ENCODE data around the gene ABLIM2. TPM values are rescaled to one million over a fixed set of nuclear protein-coding genes. Genes with fewer than 3 reads are reported as not detected.

The ABLIM2 gene
- total RNA-seq, 2 experiments from 2014 or later, result 0.76 TPM; not detected in 1

GRCh38 chr4:8185295-8185694, 26.7 kb upstream of the ABLIM2 start:
- TF ChIP-seq CTCF (conservative IDR thresholded peaks at IDR 0.05; ENCODE audit: low read length) (no peak), EZH2phosphoT487 (IDR thresholded peaks at IDR 0.05; ENCODE audit: borderline replicate concordance, low read depth, low read length) (no peak)
- H3K27ac ChIP-seq (ENCODE audit: low read depth, low read length, poor library complexity, severe bottlenecking), result no peak overlapping the region
- H3K9me2 ChIP-seq (ENCODE audit: insufficient read depth, low read length), result no peaks in the 10 kb centered on the region
- no peaks in the 10 kb centered on the region for H4K20me1 ChIP-seq (ENCODE audit: insufficient read depth, low read length)
- H3K9me3 ChIP-seq (ENCODE audit: low read length), result no peaks in the 10 kb centered on the region
- H3K4me3 ChIP-seq (ENCODE audit: low read depth, low read length, poor library complexity, severe bottlenecking), result no peak overlapping the region
- H3K4me1 ChIP-seq (ENCODE audit: insufficient read depth, low read length, poor library complexity, severe bottlenecking), result no peaks in the 10 kb centered on the region
- H3K36me3 ChIP-seq (ENCODE audit: insufficient read depth, low read length), result no peaks in the 10 kb centered on the region
- no peak for DNase-seq (ENCODE audit: low spot score)
- no peak overlapping the region for H3K4me2 ChIP-seq (ENCODE audit: low read length)
- ChIA-PET POLR2A (no interaction called here), CTCF (ENCODE audit: unreplicated experiment) (no interaction called here)
- intact Hi-C loops (cut with micrococcal nuclease; ENCODE audit: unreplicated experiment), result no loop called here
- no peaks in the 10 kb centered on the region for H3K79me2 ChIP-seq (ENCODE audit: insufficient read depth, low read depth, low read length)
- no TSS peak for BruUV-seq (replicated peaks)
- no peak overlapping the region for H2AFZ ChIP-seq (ENCODE audit: low read length)

DNA sequence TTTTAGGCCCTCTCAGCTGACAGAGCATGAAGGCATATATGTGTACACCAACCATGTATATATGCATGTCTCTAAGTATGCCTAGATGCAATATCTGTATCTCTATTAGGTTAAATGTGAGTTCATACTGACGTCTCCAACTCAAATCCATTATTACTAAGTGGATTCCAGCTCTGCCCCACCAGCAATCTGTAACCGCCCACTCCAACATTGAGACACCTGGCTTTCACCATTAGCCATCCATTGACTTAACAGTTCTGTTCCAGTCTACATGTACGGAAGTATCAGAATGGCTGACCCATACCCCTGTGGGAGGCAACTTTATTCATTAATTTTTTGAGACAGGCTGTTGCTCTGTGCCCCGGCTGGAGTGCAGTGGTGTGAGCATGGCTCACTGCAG, 25.4 kb upstream of the ABLIM2 start:
- POLR2A ChIA-PET, result no interaction called here
- Histone ChIP-seq H3K36me3 (ENCODE audit: insufficient read depth, low read length) (no peaks in the 10 kb centered on the region), H3K79me2 (ENCODE audit: insufficient read depth, low read depth, low read length) (no peaks in the 10 kb centered on the region), H3K9me2 (ENCODE audit: insufficient read depth, low read length) (no peaks in the 10 kb centered on the region), H3K4me3 (ENCODE audit: low read depth, low read length, poor library complexity, severe bottlenecking) (no peak overlapping the region), H4K20me1 (ENCODE audit: insufficient read depth, low read length) (no peaks in the 10 kb centered on the region), H2AFZ (ENCODE audit: low read length) (no peak overlapping the region), H3K4me1 (ENCODE audit: insufficient read depth, low read length, poor library complexity, severe bottlenecking) (no peaks in the 10 kb centered on the region), H3K27ac (ENCODE audit: low read depth, low read length, poor library complexity, severe bottlenecking) (no peak overlapping the region), H3K9me3 (ENCODE audit: low read length) (no peaks in the 10 kb centered on the region), H3K4me2 (ENCODE audit: low read length) (no peak overlapping the region)
- no peak for DNase-seq (ENCODE audit: low spot score)
- BruUV-seq (replicated peaks), result no TSS peak
- intact Hi-C loops (cut with micrococcal nuclease; ENCODE audit: unreplicated experiment), result no loop called here
- TF ChIP-seq EZH2phosphoT487 (IDR thresholded peaks at IDR 0.05; ENCODE audit: borderline replicate concordance, low read depth, low read length) (no peak), CTCF (conservative IDR thresholded peaks at IDR 0.05; ENCODE audit: low read length) (no peak)
- CTCF ChIA-PET (ENCODE audit: unreplicated experiment), result no interaction called here

- DNase-seq (ENCODE audit: low spot score), result no peak
- intact Hi-C loops (cut with micrococcal nuclease; ENCODE audit: unreplicated experiment), result no loop called here
- no peaks in the 10 kb centered on the region for H4K20me1 ChIP-seq (ENCODE audit: insufficient read depth, low read length)
- H3K4me2 ChIP-seq (ENCODE audit: low read length), result no peak overlapping the region
- no peaks in the 10 kb centered on the region for H3K9me3 ChIP-seq (ENCODE audit: low read length)
- no peak overlapping the region for H3K4me3 ChIP-seq (ENCODE audit: low read depth, low read length, poor library complexity, severe bottlenecking)
- no peak overlapping the region for H2AFZ ChIP-seq (ENCODE audit: low read length)
- no peaks in the 10 kb centered on the region for H3K36me3 ChIP-seq (ENCODE audit: insufficient read depth, low read length)
- ChIA-PET POLR2A (no interaction called here), CTCF (ENCODE audit: unreplicated experiment) (no interaction called here)
- no peaks in the 10 kb centered on the region for H3K79me2 ChIP-seq (ENCODE audit: insufficient read depth, low read depth, low read length)
- no TSS peak for BruUV-seq (replicated peaks)
- TF ChIP-seq EZH2phosphoT487 (IDR thresholded peaks at IDR 0.05; ENCODE audit: borderline replicate concordance, low read depth, low read length) (no peak), CTCF (conservative IDR thresholded peaks at IDR 0.05; ENCODE audit: low read length) (no peak)
- H3K27ac ChIP-seq (ENCODE audit: low read depth, low read length, poor library complexity, severe bottlenecking), result no peak overlapping the region
- H3K9me2 ChIP-seq (ENCODE audit: insufficient read depth, low read length), result no peaks in the 10 kb centered on the region
- no peaks in the 10 kb centered on the region for H3K4me1 ChIP-seq (ENCODE audit: insufficient read depth, low read length, poor library complexity, severe bottlenecking)
Observed at GRCh38 chr4:8182858-8183725, 24.5 kb upstream of the ABLIM2 start.
